Coronary artery (tissue), 2 donors: ENCODE data around the gene IL3RA.
"Not testable (repeated sequence)": the region's sequence is repeated elsewhere in the genome, so short reads cannot be mapped to it uniquely, and the experiment has no call there.

Source experiments
- DNase-seq: peaks from one replicate; pipeline ENCODE4 v3.0.0-alpha.2; 2017; ENCODE audit warnings: low spot score
- H3K27ac ChIP-seq, 2 donors: fragments of 200-600 bp; sonication (generic); one replicate each; pipeline ENCODE4 v1.5.1; 2016 to 2019
- H3K4me3 ChIP-seq: fragments of 200-600 bp; sonication (generic); 2 replicates; pipeline ENCODE4 v1.5.1; 2016; ENCODE audit warnings: mild to moderate bottlenecking, moderate library complexity
- TF ChIP-seq, protein P1 (sequence below): fragments of 200-600 bp; sonication (generic); IDR thresholded peaks from one replicate; pipeline ENCODE4 v1.5.1; 2019; ENCODE audit warnings: antibody characterized with exemption

The IL3RA gene

DNA sequence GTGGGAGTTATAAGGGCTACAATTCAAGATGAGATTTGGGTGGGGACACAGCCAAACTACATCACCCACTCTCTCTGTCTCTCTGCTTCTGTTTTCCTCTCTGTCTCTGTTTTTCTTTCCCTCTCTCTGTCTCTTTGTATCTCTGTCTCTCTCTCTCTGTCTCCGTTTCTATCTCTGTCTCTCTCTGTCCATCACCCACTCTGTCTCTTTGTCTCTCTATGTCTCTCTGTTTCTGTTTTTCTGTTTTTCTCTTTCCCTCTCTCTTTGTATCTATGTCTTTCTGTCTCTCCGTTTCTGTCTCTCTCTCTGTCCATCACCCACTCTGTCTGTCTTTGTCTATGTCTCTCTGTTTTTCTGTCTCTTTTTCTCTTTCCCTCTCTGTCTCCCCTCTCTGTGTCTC lies 25.3 kb downstream of the IL3RA start:
- DNase-seq, result no peak
- no peak overlapping the region for H3K4me3 ChIP-seq
- TF ChIP-seq, protein P1, sequence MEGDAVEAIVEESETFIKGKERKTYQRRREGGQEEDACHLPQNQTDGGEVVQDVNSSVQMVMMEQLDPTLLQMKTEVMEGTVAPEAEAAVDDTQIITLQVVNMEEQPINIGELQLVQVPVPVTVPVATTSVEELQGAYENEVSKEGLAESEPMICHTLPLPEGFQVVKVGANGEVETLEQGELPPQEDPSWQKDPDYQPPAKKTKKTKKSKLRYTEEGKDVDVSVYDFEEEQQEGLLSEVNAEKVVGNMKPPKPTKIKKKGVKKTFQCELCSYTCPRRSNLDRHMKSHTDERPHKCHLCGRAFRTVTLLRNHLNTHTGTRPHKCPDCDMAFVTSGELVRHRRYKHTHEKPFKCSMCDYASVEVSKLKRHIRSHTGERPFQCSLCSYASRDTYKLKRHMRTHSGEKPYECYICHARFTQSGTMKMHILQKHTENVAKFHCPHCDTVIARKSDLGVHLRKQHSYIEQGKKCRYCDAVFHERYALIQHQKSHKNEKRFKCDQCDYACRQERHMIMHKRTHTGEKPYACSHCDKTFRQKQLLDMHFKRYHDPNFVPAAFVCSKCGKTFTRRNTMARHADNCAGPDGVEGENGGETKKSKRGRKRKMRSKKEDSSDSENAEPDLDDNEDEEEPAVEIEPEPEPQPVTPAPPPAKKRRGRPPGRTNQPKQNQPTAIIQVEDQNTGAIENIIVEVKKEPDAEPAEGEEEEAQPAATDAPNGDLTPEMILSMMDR, result no peak
- H3K27ac ChIP-seq, result no peak overlapping the region

GRCh38 chrX:1366363-1366762 lies 29.8 kb downstream of the IL3RA start:
- not testable (repeated sequence) for H3K27ac ChIP-seq, DNase-seq, H3K4me3 ChIP-seq

DNA sequence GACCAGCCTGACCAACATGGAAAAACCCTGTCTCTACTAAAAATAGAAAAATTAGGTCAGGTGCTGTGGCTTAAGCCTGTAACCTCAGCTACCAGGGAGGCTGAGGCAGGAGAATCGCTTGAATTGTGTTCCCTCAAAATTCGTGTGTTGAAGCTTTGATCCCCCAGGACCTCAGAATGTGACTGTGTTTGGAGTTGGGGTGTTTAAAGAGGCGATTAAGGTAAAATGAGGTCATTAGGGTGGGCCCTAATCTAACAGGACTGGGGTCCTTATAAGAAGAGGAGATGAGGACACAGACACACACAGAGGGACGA lies 31.8 kb downstream of the IL3RA start:
- TF ChIP-seq, protein P1, result no peak
- H3K27ac ChIP-seq, result no peak overlapping the region
- DNase-seq, result no peak
- no peak overlapping the region for H3K4me3 ChIP-seq

- no peak for DNase-seq
- Histone ChIP-seq H3K4me3 (no peak overlapping the region), H3K27ac (no peak overlapping the region)
- TF ChIP-seq, protein P1, result no peak
Measured at GRCh38 chrX:1378306-1378759, 41.7 kb downstream of the IL3RA start.

DNA sequence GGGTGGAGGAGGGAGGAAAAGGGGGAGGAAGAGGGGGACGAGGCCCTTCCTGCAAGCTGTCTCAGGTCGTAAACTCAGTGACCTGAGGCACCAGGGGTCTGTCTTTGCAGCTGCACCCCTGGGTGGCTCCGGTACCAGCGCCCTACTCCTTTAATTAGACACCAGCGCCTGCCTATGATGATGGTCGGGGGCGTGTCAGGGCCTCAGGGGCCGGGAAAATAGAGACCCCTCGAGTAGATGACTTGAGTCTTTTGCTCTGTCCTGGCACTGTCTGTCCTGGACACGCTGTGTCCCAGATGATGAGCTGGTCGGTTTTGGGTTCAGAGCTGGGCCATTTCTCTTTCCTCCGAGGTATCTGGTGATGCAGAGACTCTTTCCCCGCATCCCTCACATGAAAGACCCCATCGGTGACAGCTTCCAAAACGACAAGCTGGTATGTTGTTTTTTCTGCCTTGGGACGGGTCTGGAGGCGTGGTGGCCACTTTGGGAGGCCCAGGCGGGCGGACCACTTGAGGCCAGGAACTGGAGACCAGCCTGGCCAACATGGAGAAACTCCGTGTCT lies 44.2 kb downstream of the IL3RA start:
- Histone ChIP-seq H3K27ac (no peak overlapping the region), H3K4me3 (no peak overlapping the region)
- TF ChIP-seq, protein P1, result no peak
- DNase-seq, result no peak

DNA sequence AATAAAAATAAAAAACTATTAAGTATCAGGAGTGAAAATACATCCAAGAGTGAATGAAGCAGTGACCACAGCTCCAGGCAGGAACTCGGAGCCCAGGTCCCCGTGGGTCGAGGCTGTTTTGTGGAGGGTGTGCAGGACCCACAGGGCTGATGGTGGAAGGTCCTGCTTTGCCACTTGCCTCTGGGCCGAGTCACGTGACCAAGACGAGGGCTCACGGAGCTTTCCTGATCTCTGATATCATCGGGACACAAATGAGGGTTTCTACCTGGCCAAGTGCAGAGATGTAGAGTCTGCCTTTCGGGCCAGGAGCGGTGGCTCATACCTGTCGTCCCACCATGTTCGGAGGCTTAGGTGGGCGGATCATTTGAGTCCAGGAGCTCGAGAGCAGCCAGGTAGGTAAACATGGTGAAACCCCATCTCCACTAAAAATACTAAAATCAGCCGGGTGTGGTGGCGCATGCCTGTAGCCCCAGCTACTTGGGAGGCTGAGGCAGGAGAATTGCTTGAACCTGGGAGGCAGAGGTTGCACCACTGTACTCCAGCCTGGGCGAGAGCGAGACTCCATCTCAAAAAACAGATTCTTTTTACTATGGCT lies 48.2 kb downstream of the IL3RA start:
- Histone ChIP-seq H3K4me3 (no peak overlapping the region), H3K27ac (no peak overlapping the region)
- DNase-seq, result no peak
- TF ChIP-seq, protein P1, result no peak

DNA sequence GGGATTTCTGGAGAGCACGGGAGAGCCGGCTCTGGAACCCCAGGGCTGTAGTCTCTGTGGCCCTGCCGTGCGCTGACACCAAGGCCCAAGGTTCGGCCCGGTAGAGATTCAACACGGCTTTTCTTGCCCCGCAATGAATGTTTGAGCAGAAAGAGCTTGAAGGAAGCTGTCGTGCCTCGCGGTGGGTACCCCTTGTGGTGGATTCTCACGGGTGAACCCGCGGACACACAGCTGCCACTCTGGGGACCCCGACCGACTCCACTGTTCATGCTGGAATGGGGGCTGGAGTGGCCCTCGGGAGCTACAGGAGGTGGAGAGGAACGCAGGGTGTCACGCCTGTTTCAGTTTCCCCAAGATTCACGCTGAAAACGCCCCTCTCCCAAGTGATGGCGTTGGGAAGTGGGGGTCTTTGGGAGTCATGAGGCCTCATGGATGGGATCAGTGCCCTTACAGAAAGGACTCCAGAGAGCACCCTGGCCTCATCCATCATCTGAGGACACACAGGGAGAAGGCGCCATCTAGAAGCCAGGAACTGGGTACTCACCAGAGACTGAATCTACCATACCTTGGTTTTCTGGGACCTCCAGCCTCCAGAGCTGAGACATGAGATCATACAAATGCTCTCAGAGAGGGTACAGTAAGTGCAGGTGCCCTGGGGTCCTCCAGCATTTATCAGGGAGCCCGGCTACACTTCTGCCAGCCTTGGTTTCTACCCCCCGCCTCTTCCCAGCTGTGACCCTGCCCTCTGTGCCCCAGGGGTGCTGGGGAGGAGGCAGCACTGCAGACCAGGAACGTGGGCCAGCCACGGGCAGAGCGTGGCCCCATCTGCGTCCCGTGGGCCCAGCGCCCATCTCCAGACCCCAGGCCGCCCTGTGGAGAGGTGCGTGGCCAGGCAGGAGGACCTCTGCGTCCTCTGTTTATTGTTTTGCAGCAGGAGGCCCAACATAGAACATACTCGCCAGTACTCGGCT lies 49.0 kb downstream of the IL3RA start:
- Histone ChIP-seq H3K27ac (no peak overlapping the region), H3K4me3 (no peak overlapping the region)
- TF ChIP-seq, protein P1, result no peak
- no peak for DNase-seq
